Skeletal muscle satellite cell (primary cell): ENCODE data around the gene TBXAS1. TPM values are rescaled to one million over a fixed set of nuclear protein-coding genes. Genes with fewer than 3 reads are reported as not detected.

Source experiments
- H3K27me3 ChIP-seq: 2 replicates; pipeline ENCODE4 v1.7.0; 2013; ENCODE audit warnings: low read length; ENCODE audit not compliant: control insufficient read depth, insufficient read depth
- H3K36me3 ChIP-seq: 2 replicates; pipeline ENCODE4 v1.7.0; 2013; ENCODE audit warnings: mild to moderate bottlenecking, control low read depth, low read length; ENCODE audit not compliant: insufficient read depth
- H3K4me1 ChIP-seq: 2 replicates; pipeline ENCODE4 v1.7.0; 2013; ENCODE audit warnings: low read length; ENCODE audit not compliant: control insufficient read depth, insufficient read depth
- H3K4me2 ChIP-seq: 2 replicates; pipeline ENCODE4 v1.7.0; 2013; ENCODE audit warnings: mild to moderate bottlenecking, low read length
- H3K4me3 ChIP-seq: 2 replicates; pipeline ENCODE4 v1.7.0; 2013; ENCODE audit warnings: low read length
- H3K9ac ChIP-seq: 2 replicates; pipeline ENCODE4 v1.7.0; 2013; ENCODE audit warnings: mild to moderate bottlenecking, low read depth, low read length, moderate library complexity
- H3K9me3 ChIP-seq: replicated peaks from 2 replicates; pipeline ENCODE4 v1.7.0; 2013; ENCODE audit warnings: mild to moderate bottlenecking, control low read depth, low read length
- total RNA-seq: library from RNA; depleted of rRNA; stranded (reverse); fragments of >200 nt; gene quantifications from 2 replicates; pipeline ENCODE4 v1.2.3, GENCODE V29; 2012; rRNA removed

Gene TBXAS1
- total RNA-seq, result 3.3 and 4.8 TPM in 2 replicates

- Histone ChIP-seq H3K9me3 (no peaks in the 10 kb centered on the region), H3K27me3 (no peaks in the 10 kb centered on the region), H3K4me1 (peaks cover 28% of the 10 kb centered on the region), H3K9ac (no peak within 1 kb of the TSS), H3K4me2 (peak within 1 kb of the TSS; percentile 41), H3K36me3 (no peaks in the 10 kb centered on the region), H3K4me3 (peak within 1 kb of the TSS; percentile 10)
Measured at GRCh38 chr7:139829025-139829774, at the start of gene TBXAS1. Gene TBXAS1, plus strand, starts transcription at chr7:139829264. Its CDS starts 127 bp downstream, at chr7:139829391.

GRCh38 chr7:139782932-139783331 lies 46.1 kb upstream of the TBXAS1 start:
- no peak overlapping the region for H3K9ac ChIP-seq
- no peaks in the 10 kb centered on the region for H3K27me3 ChIP-seq
- no peak overlapping the region for H3K4me3 ChIP-seq
- H3K9me3 ChIP-seq, result no peaks in the 10 kb centered on the region
- H3K4me1 ChIP-seq, result peaks cover 16% of the 10 kb centered on the region
- H3K4me2 ChIP-seq, result no peak overlapping the region
- peaks cover 11% of the 10 kb centered on the region for H3K36me3 ChIP-seq

- H3K4me3 ChIP-seq, result no peak overlapping the region
- peaks cover 14% of the 10 kb centered on the region for H3K36me3 ChIP-seq
- no peak overlapping the region for H3K9ac ChIP-seq
- peaks cover 16% of the 10 kb centered on the region for H3K4me1 ChIP-seq
- no peaks in the 10 kb centered on the region for H3K9me3 ChIP-seq
- H3K27me3 ChIP-seq, result no peaks in the 10 kb centered on the region
- no peak overlapping the region for H3K4me2 ChIP-seq
Measured at GRCh38 chr7:139783647-139784385, 45.2 kb upstream of the TBXAS1 start.

- H3K36me3 ChIP-seq, result peaks cover 18% of the 10 kb centered on the region
- H3K27me3 ChIP-seq, result no peaks in the 10 kb centered on the region
- peaks cover 8% of the 10 kb centered on the region for H3K4me1 ChIP-seq
- H3K9ac ChIP-seq, result no peak overlapping the region
- H3K9me3 ChIP-seq, result no peaks in the 10 kb centered on the region
- H3K4me3 ChIP-seq, result no peak overlapping the region
- H3K4me2 ChIP-seq, result no peak overlapping the region
Measured at GRCh38 chr7:139784648-139785047, 44.4 kb upstream of the TBXAS1 start.

- Histone ChIP-seq H3K4me2 (no peak overlapping the region), H3K27me3 (no peaks in the 10 kb centered on the region), H3K36me3 (peaks cover 27% of the 10 kb centered on the region), H3K9me3 (no peaks in the 10 kb centered on the region), H3K4me1 (no peaks in the 10 kb centered on the region), H3K4me3 (no peak overlapping the region), H3K9ac (no peak overlapping the region)
Measured at GRCh38 chr7:139791316-139791715, 37.7 kb upstream of the TBXAS1 start.

GRCh38 chr7:139797607-139798006 lies 31.5 kb upstream of the TBXAS1 start:
- H3K9me3 ChIP-seq, result no peaks in the 10 kb centered on the region
- H3K4me1 ChIP-seq, result no peaks in the 10 kb centered on the region
- H3K27me3 ChIP-seq, result no peaks in the 10 kb centered on the region
- peaks cover 1% of the 10 kb centered on the region for H3K36me3 ChIP-seq
- no peak overlapping the region for H3K9ac ChIP-seq
- H3K4me2 ChIP-seq, result no peak overlapping the region
- H3K4me3 ChIP-seq, result no peak overlapping the region

- no peaks in the 10 kb centered on the region for H3K4me1 ChIP-seq
- H3K36me3 ChIP-seq, result no peaks in the 10 kb centered on the region
- no peak overlapping the region for H3K4me2 ChIP-seq
- H3K9me3 ChIP-seq, result no peaks in the 10 kb centered on the region
- H3K27me3 ChIP-seq, result no peaks in the 10 kb centered on the region
- no peak overlapping the region for H3K4me3 ChIP-seq
- no peak overlapping the region for H3K9ac ChIP-seq
Measured at GRCh38 chr7:139798221-139798620, 30.8 kb upstream of the TBXAS1 start.

- no peak overlapping the region for H3K4me2 ChIP-seq
- H3K27me3 ChIP-seq, result no peaks in the 10 kb centered on the region
- peaks cover 3% of the 10 kb centered on the region for H3K9me3 ChIP-seq
- no peak overlapping the region for H3K9ac ChIP-seq
- no peak overlapping the region for H3K4me3 ChIP-seq
- no peaks in the 10 kb centered on the region for H3K4me1 ChIP-seq
- no peaks in the 10 kb centered on the region for H3K36me3 ChIP-seq
Measured at GRCh38 chr7:139798892-139799291, 30.2 kb upstream of the TBXAS1 start.

- no peaks in the 10 kb centered on the region for H3K4me1 ChIP-seq
- peaks cover 3% of the 10 kb centered on the region for H3K9me3 ChIP-seq
- no peaks in the 10 kb centered on the region for H3K27me3 ChIP-seq
- H3K4me2 ChIP-seq, result no peak overlapping the region
- no peak overlapping the region for H3K9ac ChIP-seq
- no peaks in the 10 kb centered on the region for H3K36me3 ChIP-seq
- H3K4me3 ChIP-seq, result no peak overlapping the region
Measured at GRCh38 chr7:139799586-139799985, 29.5 kb upstream of the TBXAS1 start.

- Histone ChIP-seq H3K36me3 (no peaks in the 10 kb centered on the region), H3K9me3 (peaks cover 3% of the 10 kb centered on the region), H3K4me2 (no peak overlapping the region), H3K27me3 (no peaks in the 10 kb centered on the region), H3K4me1 (no peaks in the 10 kb centered on the region), H3K4me3 (no peak overlapping the region), H3K9ac (no peak overlapping the region)
Measured at GRCh38 chr7:139804571-139804970, 24.5 kb upstream of the TBXAS1 start.

- no peak overlapping the region for H3K9ac ChIP-seq
- no peak overlapping the region for H3K4me2 ChIP-seq
- no peak overlapping the region for H3K4me3 ChIP-seq
- H3K36me3 ChIP-seq, result no peaks in the 10 kb centered on the region
- no peaks in the 10 kb centered on the region for H3K4me1 ChIP-seq
- H3K27me3 ChIP-seq, result no peaks in the 10 kb centered on the region
- peaks cover 3% of the 10 kb centered on the region for H3K9me3 ChIP-seq
Measured at GRCh38 chr7:139807009-139807408, 22.1 kb upstream of the TBXAS1 start.
